Nephron progenitor cell (in vitro differentiated cells): Measurements from ENCODE around the gene OR52H1.
"Not testable (repeated sequence)": the region's sequence is repeated elsewhere in the genome, so short reads cannot be mapped to it uniquely, and the experiment has no call there.

Source experiments
- DNase-seq: peaks from one replicate; pipeline ENCODE4 v3.0.0; 2021
- H3K27ac Mint-ChIP-seq: 2 replicates; pipeline ENCODE4 v1.8.0; 2021; ENCODE audit warnings: mild to moderate bottlenecking, moderate library complexity, mixed read lengths
- H3K27me3 Mint-ChIP-seq: 2 replicates; pipeline ENCODE4 v1.8.0; 2021; ENCODE audit warnings: mild to moderate bottlenecking, low read depth, mixed read lengths; ENCODE audit not compliant: poor library complexity
- H3K36me3 Mint-ChIP-seq: 2 replicates; pipeline ENCODE4 v1.8.0; 2021; ENCODE audit warnings: low read depth, mixed read lengths
- H3K4me1 Mint-ChIP-seq: 2 replicates; pipeline ENCODE4 v1.8.0; 2021; ENCODE audit warnings: mixed read lengths
- H3K4me3 Mint-ChIP-seq: 2 replicates; pipeline ENCODE4 v1.8.0; 2021; ENCODE audit warnings: mild to moderate bottlenecking, moderate library complexity, mixed read lengths
- H3K9me3 Mint-ChIP-seq: 2 replicates; pipeline ENCODE4 v1.8.0; 2021; ENCODE audit warnings: mild to moderate bottlenecking, moderate library complexity, mixed read lengths
- TF ChIP-seq, protein P1 (sequence below): fragments of 200-600 bp; sonication (generic); IDR thresholded peaks from 2 replicates; pipeline ENCODE4 v1.5.0; 2021; ENCODE audit warnings: antibody characterized with exemption

Gene OR52H1

DNA sequence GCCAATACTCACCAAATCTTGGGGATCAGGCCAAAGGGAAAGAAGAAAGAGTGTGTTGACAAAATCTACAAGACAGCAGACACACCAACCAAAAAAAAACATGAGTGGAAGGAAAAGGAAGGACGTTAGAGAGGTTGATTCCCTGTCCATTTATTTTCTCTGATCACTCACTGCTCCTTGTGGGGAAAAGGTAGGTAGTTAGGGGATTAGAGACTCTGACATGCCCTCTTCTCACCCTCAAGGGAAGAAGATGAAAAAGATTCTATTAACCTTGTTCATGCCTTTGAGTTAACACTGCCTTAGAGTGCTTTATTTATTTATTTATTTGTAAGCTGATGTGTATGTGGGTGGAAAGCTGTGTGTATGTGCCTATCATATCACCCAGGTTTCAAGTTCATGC is at the start of gene OR52H1:
Gene OR52H1 (minus strand): TSS at position 101 of the 400 bp plus-strand sequence. CDS start 3,035 bp downstream, outside the sequence.
- H3K27me3 Mint-ChIP-seq, result peaks cover 3% of the 10 kb centered on the region
- no peaks in the 10 kb centered on the region for H3K4me1 Mint-ChIP-seq
- DNase-seq, result no peak
- H3K36me3 Mint-ChIP-seq, result no peaks in the 10 kb centered on the region
- H3K9me3 Mint-ChIP-seq, result no peaks in the 10 kb centered on the region
- no peak within 1 kb of the TSS for H3K4me3 Mint-ChIP-seq
- TF ChIP-seq, protein P1, sequence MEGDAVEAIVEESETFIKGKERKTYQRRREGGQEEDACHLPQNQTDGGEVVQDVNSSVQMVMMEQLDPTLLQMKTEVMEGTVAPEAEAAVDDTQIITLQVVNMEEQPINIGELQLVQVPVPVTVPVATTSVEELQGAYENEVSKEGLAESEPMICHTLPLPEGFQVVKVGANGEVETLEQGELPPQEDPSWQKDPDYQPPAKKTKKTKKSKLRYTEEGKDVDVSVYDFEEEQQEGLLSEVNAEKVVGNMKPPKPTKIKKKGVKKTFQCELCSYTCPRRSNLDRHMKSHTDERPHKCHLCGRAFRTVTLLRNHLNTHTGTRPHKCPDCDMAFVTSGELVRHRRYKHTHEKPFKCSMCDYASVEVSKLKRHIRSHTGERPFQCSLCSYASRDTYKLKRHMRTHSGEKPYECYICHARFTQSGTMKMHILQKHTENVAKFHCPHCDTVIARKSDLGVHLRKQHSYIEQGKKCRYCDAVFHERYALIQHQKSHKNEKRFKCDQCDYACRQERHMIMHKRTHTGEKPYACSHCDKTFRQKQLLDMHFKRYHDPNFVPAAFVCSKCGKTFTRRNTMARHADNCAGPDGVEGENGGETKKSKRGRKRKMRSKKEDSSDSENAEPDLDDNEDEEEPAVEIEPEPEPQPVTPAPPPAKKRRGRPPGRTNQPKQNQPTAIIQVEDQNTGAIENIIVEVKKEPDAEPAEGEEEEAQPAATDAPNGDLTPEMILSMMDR, result no peak
- no peak within 1 kb of the TSS for H3K27ac Mint-ChIP-seq

DNA sequence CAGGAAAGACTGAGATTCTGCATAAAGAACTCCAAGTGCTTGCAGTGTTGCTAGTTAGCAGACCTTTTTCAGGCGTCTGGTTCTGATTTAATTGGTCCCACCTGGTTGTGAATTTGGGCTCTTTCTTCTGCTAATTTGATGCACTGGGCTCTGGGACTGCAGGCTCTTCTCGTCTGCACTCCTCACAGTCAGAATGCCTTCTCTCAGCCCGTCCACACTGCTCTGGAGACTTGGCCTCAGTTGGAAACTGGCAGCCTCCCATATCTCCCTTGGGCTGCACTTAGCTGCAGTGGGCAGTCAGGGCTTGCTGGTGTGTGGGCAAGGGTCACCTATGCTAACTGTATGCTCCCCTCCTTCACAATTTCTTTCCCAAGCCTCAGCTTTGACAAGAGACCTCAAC is 49.6 kb upstream of the OR52H1 start:
- Mint-ChIP-seq H3K4me3 (peak overlapping the region; percentile 95), H3K36me3 (peaks cover 1% of the 10 kb centered on the region), H3K9me3 (no peaks in the 10 kb centered on the region), H3K27ac (no peak overlapping the region), H3K4me1 (peaks cover 45% of the 10 kb centered on the region), H3K27me3 (peaks cover 4% of the 10 kb centered on the region)
- no peak for DNase-seq
- TF ChIP-seq, protein P1, result no peak

DNA sequence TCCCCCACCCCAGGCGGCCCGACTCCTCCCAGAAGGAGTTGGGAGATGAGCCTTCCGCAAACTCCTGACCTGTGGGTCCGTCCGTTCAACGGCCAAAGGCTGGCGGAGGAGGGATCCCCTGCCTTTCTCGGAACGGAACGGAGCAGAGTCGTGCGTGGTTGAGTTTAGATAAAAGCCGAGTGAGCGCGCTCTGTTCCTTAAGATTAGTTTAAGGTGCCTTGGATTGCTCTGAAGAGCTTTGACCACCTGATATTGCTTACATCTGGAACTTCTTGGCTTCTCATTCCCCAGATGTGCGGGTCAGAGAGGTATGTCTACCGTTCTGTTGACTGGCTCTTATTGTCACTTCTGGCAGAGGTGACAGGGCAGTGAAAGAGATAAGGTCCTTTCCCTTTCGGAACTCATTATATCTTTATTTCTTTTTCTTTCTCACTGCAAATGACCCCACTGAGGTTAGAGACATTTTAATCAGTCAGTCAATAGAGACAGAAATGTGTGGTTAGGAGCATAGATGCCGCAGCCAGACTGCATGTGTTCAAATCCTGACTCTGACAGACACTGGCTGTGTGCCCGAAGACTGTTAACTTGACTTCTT is 48.4 kb upstream of the OR52H1 start, which contains the start of gene TRIM6:
Gene TRIM6 (plus strand): TSS at position 31 of the 595 bp plus-strand sequence. CDS start 261 bp downstream, at position 292.
- H3K9me3 Mint-ChIP-seq, result no peaks in the 10 kb centered on the region

DNA sequence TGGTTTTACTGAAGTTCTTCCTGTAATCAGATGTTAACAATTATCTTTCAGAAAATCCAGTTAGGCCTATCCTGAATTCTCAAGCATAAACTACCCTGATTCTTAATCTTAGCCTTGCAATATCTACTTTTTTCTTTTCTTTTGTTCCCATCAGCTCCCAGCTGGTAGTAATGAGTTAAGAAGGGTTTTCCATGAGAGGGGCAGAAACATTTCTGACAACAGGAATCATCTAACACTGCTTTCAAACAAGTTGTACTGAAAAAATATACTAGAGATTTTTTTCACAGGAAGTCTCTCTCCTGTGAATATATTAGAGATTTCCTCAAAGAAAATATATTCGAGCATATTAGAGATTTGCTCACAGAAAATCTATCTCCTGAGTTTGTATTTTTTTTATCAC is 44.8 kb upstream of the OR52H1 start:
- Mint-ChIP-seq H3K4me1 (peaks cover 17% of the 10 kb centered on the region), H3K9me3 (peaks cover 10% of the 10 kb centered on the region), H3K4me3 (no peak overlapping the region), H3K27ac (no peak overlapping the region), H3K27me3 (peaks cover 4% of the 10 kb centered on the region), H3K36me3 (peaks cover 6% of the 10 kb centered on the region)
- DNase-seq, result no peak
- TF ChIP-seq, protein P1, result no peak

More for the DNA sequence above, 48.4 kb upstream of the OR52H1 start, which contains the start of gene TRIM6:
- Mint-ChIP-seq H3K27ac (peak within 1 kb of the TSS; percentile 90), H3K4me3 (peak within 1 kb of the TSS; percentile 95), H3K4me1 (peaks cover 40% of the 10 kb centered on the region), H3K36me3 (no peaks in the 10 kb centered on the region), H3K27me3 (peaks cover 4% of the 10 kb centered on the region)
- TF ChIP-seq, protein P1, result no peak
- DNase-seq, result peak; percentile 68

DNA sequence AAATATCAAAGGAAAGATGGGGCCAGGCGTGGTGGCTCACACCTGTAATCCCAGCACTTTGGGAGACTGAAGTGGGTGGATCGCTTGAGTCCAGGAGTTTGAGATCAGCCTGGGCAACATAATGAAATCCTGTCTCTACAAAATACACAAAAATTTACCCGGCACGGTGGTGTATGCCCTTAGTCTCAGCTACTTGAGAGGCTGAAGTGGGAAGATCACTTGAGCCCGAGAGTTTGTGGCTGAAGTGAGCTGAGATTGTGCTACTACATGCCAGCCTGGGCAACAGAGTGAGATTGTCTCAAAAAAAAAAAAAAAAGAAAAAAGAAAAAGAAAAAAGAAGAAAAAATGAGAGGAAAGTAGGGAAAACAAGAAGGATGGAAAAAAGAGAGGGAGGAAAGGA is 44.3 kb upstream of the OR52H1 start:
- H3K4me1 Mint-ChIP-seq, result peaks cover 12% of the 10 kb centered on the region
- peaks cover 6% of the 10 kb centered on the region for H3K36me3 Mint-ChIP-seq
- TF ChIP-seq, protein P1, result no peak

DNA sequence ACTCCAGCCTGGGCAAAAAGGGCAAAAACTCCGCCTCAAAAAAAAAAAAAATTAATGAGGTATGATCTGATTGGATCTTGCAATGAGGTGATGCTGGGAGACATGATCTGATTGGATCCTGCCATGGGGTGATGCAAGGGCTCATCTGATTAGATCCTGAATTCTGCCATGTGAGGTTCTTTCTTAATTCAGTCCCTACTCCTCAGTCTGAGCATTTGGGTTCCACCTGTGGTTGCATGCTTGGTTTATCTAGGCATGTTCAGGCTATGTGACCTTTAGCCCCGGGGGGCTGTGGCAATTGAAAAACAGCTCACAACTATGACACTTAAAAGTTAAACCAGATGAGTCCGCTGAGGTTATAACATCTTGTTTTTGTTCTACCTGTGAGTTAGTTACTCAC is 43.3 kb upstream of the OR52H1 start:
- DNase-seq, result no peak
- peaks cover 6% of the 10 kb centered on the region for H3K36me3 Mint-ChIP-seq
- H3K4me1 Mint-ChIP-seq, result peaks cover 2% of the 10 kb centered on the region
- H3K9me3 Mint-ChIP-seq, result peaks cover 10% of the 10 kb centered on the region
- TF ChIP-seq, protein P1, result no peak
- H3K4me3 Mint-ChIP-seq, result no peak overlapping the region
- peak overlapping the region; percentile 52 for H3K27ac Mint-ChIP-seq
- H3K27me3 Mint-ChIP-seq, result peaks cover 4% of the 10 kb centered on the region

More for the DNA sequence above, 44.3 kb upstream of the OR52H1 start:
- no peak for DNase-seq
- peaks cover 4% of the 10 kb centered on the region for H3K27me3 Mint-ChIP-seq
- H3K27ac Mint-ChIP-seq, result no peak overlapping the region
- H3K4me3 Mint-ChIP-seq, result no peak overlapping the region
- peaks cover 10% of the 10 kb centered on the region for H3K9me3 Mint-ChIP-seq

DNA sequence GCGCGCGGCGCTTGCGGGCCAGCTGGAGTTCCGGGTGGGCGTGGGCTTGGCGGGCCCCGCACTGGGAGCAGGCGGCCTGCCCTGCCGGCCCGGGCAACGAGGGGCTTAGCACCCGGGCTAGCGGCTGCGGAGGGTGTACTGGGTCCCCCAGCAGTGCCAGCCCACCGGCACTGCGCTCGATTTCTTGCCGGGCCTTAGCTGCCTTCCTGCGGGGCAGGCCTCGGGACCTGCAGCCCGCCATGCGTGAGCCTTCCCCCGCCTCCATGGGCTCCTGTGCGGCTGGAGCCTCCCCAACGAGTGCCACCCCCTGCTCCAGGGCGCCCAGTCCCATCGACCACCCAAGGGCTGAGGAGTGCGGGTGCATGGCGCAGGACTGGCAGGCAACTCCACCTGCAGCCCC is 41.6 kb upstream of the OR52H1 start:
- not testable (repeated sequence) for H3K27ac Mint-ChIP-seq, H3K27me3 Mint-ChIP-seq, DNase-seq, H3K36me3 Mint-ChIP-seq, H3K9me3 Mint-ChIP-seq, H3K4me1 Mint-ChIP-seq, H3K4me3 Mint-ChIP-seq

DNA sequence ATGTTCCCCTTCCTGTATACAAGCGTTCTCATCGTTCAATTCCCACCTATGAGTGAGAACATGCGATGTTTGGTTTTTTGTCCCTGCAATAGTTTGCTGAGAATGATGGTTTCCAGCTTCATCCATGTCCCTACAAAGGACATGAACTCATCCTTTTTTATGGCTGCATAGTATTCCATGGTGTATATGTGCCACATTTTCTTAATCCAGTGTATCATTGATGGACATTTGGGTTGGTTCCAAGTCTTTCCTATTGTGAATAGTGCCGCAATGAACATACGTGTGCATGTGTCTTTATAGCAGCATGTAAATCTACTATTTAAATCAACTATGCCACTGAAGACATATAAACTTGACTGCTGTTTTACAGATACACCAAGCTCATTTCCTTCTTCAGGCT is 36.1 kb upstream of the OR52H1 start:
- not testable (repeated sequence) for DNase-seq, H3K9me3 Mint-ChIP-seq, H3K27me3 Mint-ChIP-seq, H3K27ac Mint-ChIP-seq, H3K4me3 Mint-ChIP-seq, H3K36me3 Mint-ChIP-seq, H3K4me1 Mint-ChIP-seq
